ENCODE results near the gene SPTLC3.

DNA sequence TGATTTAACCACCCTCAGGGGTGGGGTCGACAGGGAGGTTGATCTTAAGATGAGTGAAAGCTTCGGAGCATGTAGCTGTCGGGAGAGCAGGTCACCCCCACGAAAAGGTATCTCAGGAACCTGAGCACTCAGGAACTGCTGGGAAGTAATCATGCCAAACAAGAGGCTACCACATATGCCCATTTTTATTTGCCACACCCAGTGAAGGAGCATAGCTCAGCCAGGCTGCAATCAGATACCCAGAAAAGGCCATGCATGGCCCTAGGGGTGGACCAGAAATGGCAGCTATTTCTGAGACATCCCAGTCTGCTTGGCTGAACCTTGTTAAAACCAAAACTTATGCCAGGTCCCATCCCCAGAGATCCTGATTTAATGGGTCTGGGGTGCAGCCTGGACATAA is 139.6 kb downstream of the SPTLC3 start:
- TF ChIP-seq, protein P1, sequence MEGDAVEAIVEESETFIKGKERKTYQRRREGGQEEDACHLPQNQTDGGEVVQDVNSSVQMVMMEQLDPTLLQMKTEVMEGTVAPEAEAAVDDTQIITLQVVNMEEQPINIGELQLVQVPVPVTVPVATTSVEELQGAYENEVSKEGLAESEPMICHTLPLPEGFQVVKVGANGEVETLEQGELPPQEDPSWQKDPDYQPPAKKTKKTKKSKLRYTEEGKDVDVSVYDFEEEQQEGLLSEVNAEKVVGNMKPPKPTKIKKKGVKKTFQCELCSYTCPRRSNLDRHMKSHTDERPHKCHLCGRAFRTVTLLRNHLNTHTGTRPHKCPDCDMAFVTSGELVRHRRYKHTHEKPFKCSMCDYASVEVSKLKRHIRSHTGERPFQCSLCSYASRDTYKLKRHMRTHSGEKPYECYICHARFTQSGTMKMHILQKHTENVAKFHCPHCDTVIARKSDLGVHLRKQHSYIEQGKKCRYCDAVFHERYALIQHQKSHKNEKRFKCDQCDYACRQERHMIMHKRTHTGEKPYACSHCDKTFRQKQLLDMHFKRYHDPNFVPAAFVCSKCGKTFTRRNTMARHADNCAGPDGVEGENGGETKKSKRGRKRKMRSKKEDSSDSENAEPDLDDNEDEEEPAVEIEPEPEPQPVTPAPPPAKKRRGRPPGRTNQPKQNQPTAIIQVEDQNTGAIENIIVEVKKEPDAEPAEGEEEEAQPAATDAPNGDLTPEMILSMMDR (IDR thresholded peaks at IDR 0.05; ENCODE audit: insufficient read depth, low read length), result no peak
- no peak for TF ChIP-seq SPI1 (IDR thresholded peaks at IDR 0.05; ENCODE audit: borderline replicate concordance, low read depth)

Data from HL-60 (cell line).